ENCODE results near the gene PLXNA3. TPM values are rescaled to one million over a fixed set of nuclear protein-coding genes. Genes with fewer than 3 reads are reported as not detected.
A peak's percentile ranks its signal among the peaks of the same experiment; 100 is the strongest.

The PLXNA3 gene
- total RNA-seq, 1 experiment from 2014 or later: 36.3 TPM

GRCh38 chrX:154429711-154430110, 28.4 kb upstream of the PLXNA3 start:
- no peak for TF ChIP-seq CTCF (conservative IDR thresholded peaks at IDR 0.05)

More at GRCh38 chrX:154429711-154430110, 28.4 kb upstream of the PLXNA3 start:
- H3K27me3 ChIP-seq (ENCODE audit: insufficient read depth, low read length): no peaks in the 10 kb centered on the region
- Mint-ChIP-seq H3K9me3 (peaks cover 70 to 80% of the 10 kb centered on the region in 2 experiments), H3K4me1 (peaks cover 7 to 20% of the 10 kb centered on the region in 2 experiments), H3K27me3 (ENCODE audit: low read depth) (no peaks in the 10 kb centered on the region), H3K27ac (no peak overlapping the region), H3K4me3 (peak overlapping the region; percentile 72 to 81), H3K36me3 (ENCODE audit: insufficient read depth in 1 of 3, low read depth in 3 of 3) (peaks cover 13 to 39% (median 34%) of the 10 kb centered on the region in 3 experiments)
- H4K5ac ChIP-seq (ENCODE audit: insufficient read length, low read depth, low read length): no peak overlapping the region
- no peaks in the 10 kb centered on the region for H3K23me2 ChIP-seq (ENCODE audit: insufficient read length, low read depth, low read length, poor library complexity, severe bottlenecking)
- H2AFZ ChIP-seq (ENCODE audit: low read length): no peak overlapping the region
- no peak for DNase-seq
- H2BK5ac ChIP-seq (ENCODE audit: insufficient read length, low read length): no peak overlapping the region
- H3K4me1 ChIP-seq (ENCODE audit: insufficient read depth, low read length): no peaks in the 10 kb centered on the region
- H3T11ph ChIP-seq (ENCODE audit: low read length): no peak overlapping the region
- H3K23ac ChIP-seq (ENCODE audit: insufficient read length, low read depth, low read length): no peak overlapping the region
- H2AK5ac ChIP-seq (ENCODE audit: insufficient read length, low read length): no peak overlapping the region
- no peak overlapping the region for H4K91ac ChIP-seq (ENCODE audit: insufficient read length, low read depth, low read length)
- H2BK120ac ChIP-seq (ENCODE audit: low read depth, low read length, poor library complexity, severe bottlenecking): no peak overlapping the region
- peaks cover 43% of the 10 kb centered on the region for H3K9me3 ChIP-seq (ENCODE audit: control insufficient read depth, low read depth, low read length)
- H3K79me1 ChIP-seq (ENCODE audit: insufficient read depth, low read depth, low read length, poor library complexity, severe bottlenecking): no peaks in the 10 kb centered on the region
- no peak overlapping the region for H3K27ac ChIP-seq (ENCODE audit: insufficient read length, low read depth, low read length)
- H4K20me1 ChIP-seq (ENCODE audit: control insufficient read depth, insufficient read depth, insufficient read length): no peaks in the 10 kb centered on the region
- no peak overlapping the region for H3K14ac ChIP-seq (ENCODE audit: insufficient read depth, low read length)
- H3K4me2 ChIP-seq (ENCODE audit: insufficient read depth, insufficient read length, low read length): peak overlapping the region; percentile 61
- no peak overlapping the region for H3K18ac ChIP-seq (ENCODE audit: insufficient read length, low read depth, low read length)
- no CpG with 5 or more reads among the region's 2 CpGs for WGBS (ENCODE audit: extremely low coverage, insufficient read length, low lambda C conversion rate)
- H4K8ac ChIP-seq (replicated peaks; ENCODE audit: insufficient read length, low read depth, low read length): no peak overlapping the region
- H3K9ac ChIP-seq (ENCODE audit: extremely low read depth, insufficient read length, low read length): no peak overlapping the region
- H3K56ac ChIP-seq (ENCODE audit: insufficient read length, low read depth, low read length): no peak overlapping the region
- H2BK20ac ChIP-seq (ENCODE audit: low read depth, low read length, poor library complexity, severe bottlenecking): no peak overlapping the region
- no peaks in the 10 kb centered on the region for H3K79me2 ChIP-seq (ENCODE audit: insufficient read depth, low read length)
- H3K4ac ChIP-seq (ENCODE audit: low read depth, low read length): no peak overlapping the region
- H2BK12ac ChIP-seq (ENCODE audit: insufficient read length, low read depth, low read length): no peak overlapping the region
- no peak overlapping the region for H2BK15ac ChIP-seq (ENCODE audit: low read depth, low read length)
